HG03571 (cell line): ENCODE data around the gene PTMA.
A peak's percentile ranks its signal among the peaks of the same experiment; 100 is the strongest.
"Not testable (repeated sequence)": the region's sequence is repeated elsewhere in the genome, so short reads cannot be mapped to it uniquely, and the experiment has no call there.

Experiments used
- ATAC-seq: cut with Tn5 transposase; IDR thresholded peaks from one replicate; pipeline ENCODE4 v1.9.1; 2021; ENCODE audit not compliant: unreplicated experiment

The PTMA gene

DNA sequence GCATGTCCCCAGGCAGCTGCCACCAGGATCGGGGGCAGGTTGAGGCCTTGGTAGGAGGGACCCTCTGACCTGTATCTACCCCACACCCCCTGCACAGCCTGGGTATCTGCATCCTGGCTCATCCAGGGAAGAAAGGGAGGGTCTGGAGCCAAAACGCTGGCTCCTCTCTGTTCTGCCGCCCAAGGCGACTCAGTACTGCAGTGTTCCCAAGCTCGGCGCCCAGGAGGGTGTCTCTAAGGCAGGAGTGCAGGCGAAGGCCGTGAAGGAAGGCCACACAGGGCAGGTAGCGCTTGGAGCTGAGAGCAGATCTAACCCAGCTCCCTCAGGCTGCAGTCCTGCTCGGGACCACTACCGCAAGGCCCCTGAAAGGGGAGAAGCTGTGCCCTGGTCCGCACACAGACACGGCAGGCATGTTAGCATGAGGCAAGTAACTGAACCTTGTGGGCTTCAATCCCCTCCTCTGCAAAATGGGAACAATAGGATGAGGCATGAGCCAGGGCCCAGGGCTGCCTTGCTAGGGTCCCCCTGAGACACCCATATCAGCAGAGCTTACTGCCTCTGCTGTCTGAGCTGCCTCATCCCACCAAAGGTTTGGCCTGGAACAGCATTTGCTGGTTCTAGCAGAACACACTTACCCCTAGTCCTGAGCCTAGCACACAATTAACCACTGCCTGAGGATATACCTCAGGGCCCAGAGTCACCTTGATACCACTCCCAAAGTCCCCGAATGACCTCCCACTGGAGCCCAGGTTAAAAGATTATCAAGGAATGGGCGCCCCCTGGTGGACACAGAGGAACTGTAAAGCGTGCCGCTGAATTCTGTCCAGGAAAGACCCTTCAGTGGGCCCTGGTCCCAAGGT is 6.5 kb downstream of the PTMA start:
- no peak for ATAC-seq

DNA sequence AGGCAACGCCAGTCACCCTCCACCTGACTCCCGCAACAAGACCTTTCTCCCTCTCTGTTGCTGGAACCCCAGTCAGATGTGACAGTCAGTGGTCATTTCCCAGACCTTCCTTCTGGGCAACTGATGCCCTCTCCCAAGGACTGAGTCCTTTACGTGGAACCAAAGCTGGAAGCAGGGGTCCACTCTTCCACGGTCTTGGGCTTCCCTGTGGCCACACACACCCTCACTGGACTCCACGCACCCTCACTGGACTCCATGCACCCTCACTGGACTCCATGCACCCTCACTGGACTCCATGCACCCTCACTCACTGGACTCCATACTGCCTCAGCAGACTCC is 7.1 kb downstream of the PTMA start:
- no peak for ATAC-seq

DNA sequence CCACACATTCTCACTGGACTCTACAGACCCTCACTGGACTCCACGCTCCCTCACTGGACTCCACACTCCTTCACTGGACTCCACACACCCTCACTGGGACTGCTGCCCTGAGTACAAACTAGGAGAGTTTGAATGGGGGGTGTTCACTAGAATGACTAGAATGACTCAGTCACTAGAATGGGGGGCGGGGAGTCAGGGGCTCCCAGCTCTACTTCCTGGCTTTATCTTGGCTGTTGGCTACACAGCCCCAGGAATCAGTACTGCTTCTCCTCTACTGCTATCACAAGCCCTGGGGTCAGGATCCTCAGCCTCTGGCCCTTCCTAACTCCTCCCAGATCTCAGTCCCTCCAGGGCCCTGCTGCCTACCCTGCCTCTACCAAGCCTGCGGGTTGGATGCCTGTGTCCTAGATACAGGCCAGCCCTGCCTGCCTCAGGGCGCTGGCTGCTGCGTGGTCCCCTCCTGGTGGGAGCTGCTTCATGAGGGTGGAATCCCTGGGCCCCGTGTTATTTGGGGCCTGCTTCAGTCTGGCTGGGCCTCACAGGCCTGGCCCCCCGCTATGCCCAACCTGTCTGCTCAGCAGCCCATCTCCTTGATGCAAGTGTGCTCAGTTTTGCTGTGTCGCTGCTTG is 7.8 kb downstream of the PTMA start:
- ATAC-seq: no peak

DNA sequence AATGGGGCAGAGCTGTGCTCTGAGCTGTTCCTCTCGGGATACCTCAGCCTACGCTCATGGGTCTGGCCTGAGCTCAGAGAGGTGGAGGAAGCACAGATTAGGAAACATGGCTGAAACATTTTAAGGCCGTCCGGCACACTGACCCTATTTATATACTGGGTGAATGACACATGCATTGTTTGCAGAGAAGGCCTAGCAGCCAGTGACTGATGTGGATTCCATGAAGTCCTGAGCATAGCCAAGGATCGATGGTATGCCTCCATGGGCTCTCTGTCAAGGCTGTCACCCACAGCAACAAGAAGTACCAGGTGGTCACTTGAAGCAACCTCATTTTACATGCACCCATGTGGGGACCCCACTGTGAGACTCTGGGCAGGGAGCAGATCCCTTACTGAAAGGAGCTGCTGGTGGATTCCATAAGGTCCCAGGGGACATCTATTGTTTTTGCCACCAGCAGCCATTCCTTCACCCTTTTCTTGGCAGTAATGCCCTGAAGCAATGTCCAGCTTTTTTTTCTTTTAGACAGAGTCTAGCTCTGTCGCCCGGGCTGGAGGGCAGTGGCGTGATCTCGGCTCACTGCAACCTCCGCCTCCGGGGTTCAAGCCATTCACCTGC is 8.4 kb downstream of the PTMA start:
- ATAC-seq: no peak

DNA sequence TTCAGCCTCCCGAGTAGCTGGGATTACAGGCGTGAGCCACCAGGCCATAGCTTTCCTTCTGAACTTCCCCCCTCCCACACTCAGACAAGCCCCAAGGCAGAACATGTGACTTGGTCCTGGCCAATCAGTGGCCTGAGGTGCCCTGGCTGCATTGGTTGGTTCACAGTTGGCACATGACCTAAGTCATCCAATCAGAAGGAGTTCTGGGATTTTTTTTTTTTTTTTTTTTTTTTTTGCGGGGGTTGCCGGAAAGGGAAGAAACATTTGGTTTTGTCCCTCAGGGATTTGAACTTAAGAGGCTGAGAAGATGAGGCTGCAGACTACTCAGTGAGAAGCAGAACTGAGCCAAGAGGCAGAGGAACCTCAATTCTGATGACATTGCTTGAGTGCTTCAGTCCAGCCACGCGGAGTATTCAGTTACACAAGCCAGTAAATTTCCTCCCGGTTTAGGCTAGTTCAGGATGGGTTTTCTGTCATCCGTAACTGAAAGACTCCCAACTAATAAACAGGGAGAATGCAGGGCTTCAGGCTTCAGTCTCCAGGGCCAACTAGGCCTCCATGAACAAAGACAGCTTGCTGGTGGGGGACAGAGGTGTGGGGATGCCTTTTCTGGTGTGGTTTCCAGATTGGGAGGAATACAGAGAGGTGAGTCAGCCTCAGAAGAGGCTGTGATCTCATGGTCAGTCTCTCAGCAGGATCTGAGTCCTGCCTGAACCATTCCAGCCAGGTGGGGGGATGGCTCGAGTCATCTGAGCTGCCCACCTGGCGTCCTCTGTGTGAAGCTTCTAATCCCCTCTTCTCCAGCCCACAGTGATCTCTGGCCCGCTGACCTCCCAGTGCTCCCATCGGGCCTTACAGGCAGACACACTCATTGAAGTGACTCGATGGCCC is 9.2 kb downstream of the PTMA start:
- ATAC-seq: peak; percentile 32

DNA sequence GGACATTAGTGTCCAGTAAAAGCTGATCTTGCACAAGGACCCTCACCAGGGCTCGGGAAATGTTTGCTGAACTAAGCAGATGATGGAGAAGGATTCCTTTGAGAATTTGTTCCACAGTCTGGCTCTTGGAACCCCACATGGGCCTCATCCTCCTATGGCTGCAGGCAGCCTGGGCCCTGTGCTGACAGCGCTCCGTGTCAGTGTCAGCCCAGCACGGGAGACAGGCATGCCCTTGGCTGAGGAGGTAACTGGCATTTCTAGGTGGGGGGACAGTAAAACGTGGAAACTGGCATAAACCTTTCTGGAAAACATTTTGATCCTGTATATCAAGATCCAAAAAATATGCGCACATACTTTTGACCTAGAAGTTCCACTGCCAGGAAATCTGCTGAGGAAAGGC is 10.5 kb downstream of the PTMA start:
- ATAC-seq: no peak

DNA sequence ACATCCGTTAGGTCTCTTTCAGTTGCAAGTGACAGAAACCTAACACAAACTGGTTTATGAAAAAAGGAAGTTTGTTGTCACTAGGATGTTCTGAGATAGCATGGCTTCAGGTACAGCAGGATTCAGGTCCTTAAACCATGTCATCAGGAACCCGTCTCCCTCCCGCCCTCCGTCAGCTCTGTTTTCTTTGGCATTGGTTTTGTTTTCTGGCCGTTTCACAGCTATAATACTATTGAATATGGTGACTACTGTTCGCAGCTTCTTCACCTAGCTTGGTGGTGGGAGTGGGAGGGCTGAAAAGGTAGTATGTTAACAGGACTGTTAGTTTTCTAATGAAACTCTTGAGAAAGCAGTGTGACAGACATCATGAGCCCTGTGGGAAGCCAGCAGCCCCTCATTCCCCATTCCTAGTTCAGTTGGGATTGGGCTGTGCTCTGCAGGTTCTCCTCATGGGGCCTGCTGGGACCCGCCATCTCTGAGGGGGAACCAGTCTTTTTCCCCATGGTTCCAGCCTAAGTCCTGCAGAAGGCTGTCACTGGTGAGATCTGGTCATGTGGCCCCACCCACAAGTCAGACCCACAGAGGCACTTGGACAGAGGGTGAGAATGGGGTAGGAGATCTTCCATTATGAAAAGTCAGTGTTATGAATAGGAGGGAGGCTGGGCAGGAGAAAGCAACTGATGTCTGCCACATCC is 12.1 kb downstream of the PTMA start:
- no peak for ATAC-seq

DNA sequence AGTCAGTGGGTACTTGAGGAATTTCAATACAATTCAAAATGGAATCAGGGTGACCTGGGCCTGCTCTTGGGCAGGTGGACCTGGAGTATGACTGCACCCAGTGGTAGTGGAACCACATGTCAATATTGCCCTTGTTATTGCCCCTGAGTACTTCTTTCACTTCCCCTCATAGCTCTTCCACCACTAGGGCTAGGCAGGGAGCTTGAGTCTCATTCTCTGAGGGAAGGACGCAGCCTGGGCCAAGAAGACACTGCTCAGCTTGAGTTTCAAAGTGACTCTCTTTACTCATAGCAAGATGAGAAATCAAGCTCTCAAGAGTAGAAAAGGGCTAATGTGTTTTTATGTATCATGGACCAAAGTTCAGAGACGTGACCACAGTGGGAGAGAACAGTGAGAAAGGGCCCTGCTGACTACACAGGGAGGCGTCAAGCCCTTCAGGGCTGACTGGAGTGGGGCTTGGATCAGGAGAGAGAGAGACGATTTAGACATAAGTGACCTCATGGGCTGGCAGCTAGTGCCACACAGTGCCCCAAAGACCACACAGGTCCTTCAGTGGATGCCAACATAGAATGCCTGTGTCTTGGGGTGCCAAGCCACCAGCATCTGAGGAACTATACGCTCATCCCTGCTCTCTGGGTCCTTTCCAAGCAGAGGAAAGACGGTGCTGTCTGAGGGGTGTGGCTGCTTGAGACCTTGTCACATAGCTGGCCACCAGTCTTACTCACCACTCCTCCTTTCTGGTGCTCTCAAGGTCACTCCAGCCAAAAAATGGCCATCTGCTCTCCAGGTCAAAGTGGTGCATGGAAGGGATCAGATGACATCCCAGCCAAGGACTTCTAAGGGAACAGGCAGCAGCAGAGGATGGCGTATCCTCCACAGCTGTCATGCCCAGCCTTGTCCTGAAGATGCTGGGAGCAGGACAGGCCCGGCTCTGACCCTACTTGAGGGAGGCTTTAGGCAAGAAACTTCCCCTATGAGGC is 13.0 kb downstream of the PTMA start:
- ATAC-seq: peak; percentile 67

DNA sequence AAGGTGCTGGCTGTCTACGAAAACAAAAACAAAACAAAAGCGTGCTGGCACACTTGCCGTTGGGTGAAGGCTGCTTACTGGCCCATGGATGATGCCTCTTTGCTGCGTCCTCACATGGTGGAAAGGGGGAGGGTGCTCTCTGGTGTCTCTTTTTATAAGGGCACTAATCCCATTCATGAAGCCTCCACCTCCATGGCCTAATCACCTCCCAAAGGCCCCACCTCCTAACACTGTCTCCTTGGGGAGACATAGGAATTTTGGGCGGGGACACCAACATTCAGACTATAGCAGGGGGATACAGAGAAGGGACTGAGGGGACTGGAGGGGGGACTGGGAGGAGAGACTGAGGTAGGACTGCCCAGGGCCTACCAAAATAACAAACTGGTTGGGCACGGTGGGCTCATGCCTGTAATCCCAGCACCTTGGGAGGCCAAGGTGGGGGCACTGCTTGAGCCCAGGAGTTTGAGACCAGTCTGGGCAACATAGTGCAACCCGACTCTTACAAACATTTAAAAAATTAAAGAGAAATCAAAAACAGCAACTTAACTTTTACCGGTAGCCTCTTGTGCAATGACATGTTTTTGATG is 14.5 kb downstream of the PTMA start:
- ATAC-seq: no peak

DNA sequence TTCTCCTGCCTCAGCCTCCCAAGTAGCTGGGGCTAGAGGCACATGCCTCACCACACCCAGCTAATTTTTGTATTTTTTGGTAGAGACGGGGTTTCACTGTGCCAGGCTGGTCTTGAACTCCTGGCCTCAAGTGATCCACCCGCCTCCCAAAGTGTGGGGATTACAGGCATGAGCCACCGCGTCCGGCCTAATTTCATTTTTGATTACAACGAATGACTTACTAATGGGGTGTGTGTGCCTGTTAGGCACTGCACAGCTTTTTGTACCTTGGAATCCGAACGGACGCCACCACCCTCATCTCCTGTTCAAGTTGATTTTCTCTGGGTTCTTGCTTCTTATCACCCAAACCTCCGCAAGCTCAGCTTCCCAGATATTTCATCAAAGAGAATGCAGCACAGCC is 17.2 kb downstream of the PTMA start:
- ATAC-seq: no peak

DNA sequence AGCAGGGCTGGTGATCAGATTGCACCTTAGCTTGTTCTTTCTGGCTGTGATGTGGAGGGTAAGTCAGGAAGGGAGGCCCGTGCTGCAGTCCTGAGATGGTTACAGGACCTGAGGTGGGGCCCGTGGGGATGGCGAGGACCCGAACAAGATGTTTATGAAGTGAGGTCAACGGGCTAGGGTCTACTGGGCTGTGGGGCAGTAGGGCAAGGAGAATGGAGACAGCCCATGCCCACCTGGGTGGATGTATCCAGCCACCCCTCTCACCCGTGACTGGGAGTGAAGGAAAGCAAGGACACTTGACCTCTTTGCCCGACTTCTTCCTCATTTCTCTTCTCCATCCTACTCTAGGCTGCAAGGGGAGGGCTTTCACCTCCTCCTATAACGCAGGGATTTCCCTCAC is 18.0 kb downstream of the PTMA start:
- no peak for ATAC-seq

DNA sequence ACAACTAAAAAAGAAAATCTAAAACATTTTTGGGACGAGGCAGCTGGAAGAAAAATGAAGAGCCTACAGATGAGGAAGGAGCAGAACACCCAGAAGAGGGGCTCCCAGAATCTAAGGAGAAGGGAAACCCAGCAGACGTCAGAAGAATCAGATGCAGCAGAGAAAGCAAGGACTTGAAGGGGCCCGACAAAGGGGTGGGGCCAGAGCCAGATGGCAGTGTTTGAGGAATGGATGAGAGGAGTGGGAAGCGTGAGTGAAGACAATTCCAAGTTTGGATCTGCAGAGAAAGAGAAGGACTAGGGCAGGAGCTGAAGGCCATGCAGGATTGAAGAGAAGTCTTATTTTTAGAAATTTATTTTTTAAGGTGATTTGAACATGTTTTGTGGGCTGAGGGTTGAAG is 19.3 kb downstream of the PTMA start:
- ATAC-seq: no peak

DNA sequence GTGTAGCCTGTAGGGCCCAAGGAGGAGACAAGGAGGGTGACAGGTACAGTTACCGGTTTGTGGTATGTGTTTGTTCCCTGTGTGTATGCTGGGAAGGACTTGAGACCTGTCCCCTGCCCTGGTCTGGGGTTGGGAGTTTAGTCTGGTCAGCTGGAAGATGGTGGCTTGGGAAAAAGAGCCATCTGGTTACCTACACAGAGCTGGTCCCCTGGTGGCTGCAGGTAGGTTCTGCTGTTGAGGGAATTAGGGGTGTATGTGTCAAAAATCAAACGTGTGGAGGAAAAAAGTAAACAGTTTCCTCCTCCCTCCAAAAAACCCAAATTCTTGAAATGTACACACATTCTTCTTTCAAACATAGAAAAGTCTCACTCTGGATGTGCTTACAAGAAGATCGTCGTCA is 24.3 kb downstream of the PTMA start:
- no peak for ATAC-seq

DNA sequence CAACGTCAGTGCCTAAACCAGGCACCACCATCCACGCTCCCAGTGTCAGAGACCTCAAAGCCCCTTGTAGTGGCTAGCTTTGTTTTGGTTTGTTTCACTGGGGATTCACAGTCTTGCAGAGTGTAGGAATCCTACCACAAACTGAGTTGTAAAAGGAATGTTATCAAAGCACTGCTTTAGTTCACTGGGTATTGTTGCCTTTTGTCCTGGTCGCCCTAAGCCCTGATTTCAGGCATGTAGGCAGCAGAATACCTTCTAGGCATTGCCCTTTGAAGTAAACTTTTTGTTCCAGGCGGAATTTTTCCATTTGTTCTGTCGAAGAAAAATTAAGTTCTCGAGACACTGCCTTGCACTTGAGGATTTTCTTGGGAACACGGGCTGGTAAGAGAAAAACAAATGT is 29.4 kb downstream of the PTMA start:
- ATAC-seq: no peak

DNA sequence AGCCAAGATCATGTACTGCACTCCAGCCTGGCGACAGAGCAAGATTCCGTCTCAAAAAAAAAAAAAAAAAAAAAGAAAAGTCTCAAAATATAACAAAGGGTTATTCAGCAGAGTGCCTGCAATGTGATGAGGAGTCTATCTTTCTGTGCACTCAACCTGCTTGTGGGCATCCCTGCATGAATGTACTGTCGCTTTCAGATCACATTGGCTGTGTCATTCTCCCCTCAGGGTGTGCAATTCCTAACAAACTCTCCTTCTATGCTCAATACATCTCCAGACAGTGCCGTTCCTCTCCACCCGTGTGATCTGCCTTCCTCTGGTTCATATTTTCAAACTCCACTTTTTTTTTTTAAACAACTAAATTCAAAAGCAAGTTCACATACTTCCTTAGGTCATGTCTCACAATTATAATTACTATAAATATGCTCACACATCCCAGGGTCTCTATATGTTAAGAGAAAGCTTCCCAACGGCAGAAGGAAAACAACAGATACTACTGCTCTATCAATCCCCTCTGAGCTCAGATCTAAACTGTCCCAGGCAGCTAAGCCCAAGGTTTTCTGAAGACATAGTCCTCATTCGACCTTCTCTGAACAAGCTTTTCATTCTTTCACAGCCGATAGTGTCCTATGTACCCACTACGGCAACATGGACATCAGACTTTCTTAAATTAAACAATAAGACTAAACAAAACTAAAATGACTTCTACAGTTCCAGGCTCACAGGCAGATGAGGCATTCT is 35.2 kb downstream of the PTMA start:
- no peak for ATAC-seq

DNA sequence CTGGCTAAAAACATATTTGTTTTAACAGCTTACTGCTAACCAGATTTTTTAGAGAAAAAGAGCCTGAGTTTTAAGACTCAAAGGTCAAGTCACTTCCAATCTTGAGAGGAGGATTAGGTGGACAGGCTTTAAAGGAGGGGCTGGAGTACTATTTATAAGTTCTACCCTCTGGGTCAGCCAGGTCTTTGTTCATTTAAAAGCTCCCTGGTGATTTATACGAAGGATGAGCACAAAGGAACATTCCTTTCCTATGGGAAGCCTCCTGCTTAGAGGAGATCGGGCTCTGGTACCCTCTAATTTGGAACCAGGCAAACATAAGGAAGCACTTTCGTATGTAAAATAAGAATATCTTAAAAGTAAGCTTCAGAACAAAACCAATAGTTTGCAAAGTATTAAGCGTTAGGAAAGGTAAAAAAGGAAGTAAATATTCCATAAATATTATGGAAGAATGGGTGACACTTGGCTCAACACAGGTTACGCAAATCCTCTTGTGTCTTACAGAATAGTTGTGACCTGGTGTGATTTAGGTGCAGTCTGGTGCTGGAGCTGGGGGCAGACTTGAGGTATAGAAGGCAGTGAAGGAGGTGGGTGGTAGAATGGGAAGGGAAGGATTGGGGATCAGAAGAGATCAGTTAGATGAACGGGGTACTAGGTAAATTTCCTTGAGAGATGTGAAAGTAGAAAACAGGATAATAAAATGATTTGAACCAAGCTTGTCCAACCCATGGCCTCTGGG is 37.1 kb downstream of the PTMA start:
- ATAC-seq: no peak

DNA sequence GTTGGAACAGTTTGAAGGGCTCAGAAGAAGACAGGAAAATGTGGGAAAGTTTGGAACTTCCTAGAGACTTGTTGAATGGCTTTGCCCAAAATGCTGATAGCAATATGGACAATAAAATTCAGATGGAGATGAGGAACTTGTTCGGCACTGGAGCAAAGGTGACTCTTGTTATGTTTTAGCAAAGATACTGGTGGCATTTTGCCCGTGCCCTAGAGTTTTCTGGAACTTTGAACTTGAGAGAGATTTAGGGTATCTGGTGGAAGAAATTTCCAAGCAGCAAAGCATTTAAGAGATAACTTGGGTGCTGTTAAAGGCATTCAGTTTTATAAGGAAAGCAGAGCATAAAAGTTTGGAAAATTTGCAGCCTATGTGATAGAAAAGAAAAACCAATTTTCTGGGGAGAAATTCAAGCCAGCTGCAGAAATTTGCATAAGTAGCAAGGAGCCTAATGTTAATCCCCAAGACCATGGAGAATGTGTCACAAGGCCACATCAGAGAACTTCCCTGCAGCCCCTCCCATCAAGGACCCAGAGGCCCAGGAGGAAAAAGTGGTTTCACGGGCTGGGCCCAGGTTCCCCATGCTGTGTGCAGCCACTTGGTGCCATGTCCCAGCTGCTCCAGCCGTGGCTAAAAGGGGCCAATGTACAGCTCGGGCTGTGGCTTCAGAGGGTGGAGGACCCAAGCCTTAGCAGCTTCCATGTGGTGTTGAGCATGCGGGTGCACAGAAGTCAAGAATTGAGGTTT is 40.0 kb downstream of the PTMA start:
- not testable (repeated sequence) for ATAC-seq
